NOMO-1 treated with DMSO at 0.1 percent for 48 hours (cell line): ENCODE measurements around the gene ANGEL2.

ENCODE experiments used
- DNase-seq: peaks from one replicate; lab custom pipeline; 2025; ENCODE audit not compliant: unreplicated experiment; lab: John Stamatoyannopoulos, UW

The ANGEL2 gene

GRCh38 chr1:212951947-212952640 lies 63.6 kb downstream of the ANGEL2 start:
- DNase-seq: no peak

- DNase-seq: no peak
These were observed 64.3 kb downstream of the ANGEL2 start for GRCh38 chr1:212951126-212951946.

- DNase-seq: peak; percentile 53
These were observed 65.2 kb downstream of the ANGEL2 start, which contains the start of gene VASH2 for GRCh38 chr1:212950243-212951125. Gene VASH2, plus strand, starts transcription at chr1:212950541. Its CDS starts 1,002 bp downstream, at chr1:212951543.

DNA sequence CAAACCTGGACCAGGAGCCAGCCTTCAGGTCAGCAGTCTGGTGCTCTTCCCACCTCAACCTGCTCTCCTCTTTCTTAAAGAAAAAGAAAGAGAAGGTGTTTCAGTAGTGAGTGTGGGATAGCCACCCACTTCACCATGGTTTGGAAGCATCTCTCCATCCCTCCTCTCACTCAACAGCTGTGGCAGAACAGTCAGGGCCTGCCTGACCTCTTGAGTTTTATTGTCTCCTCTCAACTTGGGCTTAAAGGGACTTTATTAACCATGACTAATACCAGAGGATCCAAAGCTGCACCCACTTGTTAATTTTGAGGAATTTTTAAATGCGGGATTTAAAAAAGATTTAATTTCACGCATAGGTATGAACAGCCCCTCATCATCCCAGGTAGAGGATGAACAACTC lies 65.9 kb downstream of the ANGEL2 start:
- DNase-seq: no peak

DNA sequence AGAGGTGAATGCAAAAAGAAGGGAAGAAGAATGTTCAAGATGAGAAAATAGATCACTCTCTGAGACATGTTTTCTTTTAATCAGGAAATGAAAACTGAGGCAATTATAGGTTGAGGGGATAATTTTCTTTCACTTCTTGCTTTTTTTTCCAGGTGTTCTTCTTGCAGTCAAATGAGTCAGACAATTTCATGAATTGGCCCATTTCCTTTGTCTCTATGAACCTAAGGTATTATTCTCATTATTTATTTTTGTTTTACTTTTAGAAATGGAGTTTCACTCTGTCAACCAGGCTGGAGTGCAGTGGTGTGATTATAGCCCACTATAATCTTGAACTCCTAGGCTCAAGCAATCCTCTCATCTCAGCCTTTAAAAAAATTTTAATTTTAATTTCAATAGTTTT lies 68.8 kb downstream of the ANGEL2 start:
- DNase-seq: no peak

DNA sequence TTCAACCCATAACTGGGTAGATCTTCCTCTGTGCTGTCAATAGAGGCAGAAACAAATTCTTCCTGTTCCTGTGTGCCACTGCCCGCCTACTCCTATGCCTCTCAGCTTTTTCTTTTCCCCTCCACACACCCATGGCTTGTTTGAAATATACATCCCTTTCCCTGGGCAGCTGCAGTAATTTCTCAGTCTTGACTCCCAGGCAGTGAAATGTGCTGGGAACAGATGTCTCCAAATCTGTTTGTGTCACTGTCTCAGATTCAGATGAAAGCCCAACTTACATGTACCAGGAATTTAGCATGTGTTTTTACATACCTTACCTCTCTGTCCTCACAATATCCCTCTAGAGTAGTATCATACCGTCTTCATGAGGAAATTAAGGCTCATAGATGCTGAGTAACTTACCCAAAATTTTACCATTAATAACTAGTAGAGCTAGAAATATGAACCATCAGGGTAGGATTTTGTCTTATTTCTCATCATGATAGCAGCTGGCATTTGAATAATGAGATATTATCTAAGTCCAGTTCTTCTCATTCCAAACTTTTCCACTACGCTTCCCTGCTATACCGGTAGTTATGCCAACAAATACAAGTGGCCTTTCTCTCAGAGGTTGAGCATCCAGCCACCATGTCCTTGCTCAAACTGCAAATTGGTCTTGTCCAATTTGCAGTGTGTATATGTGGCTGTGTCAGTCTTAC lies 70.1 kb downstream of the ANGEL2 start:
- DNase-seq: no peak

- no peak for DNase-seq
These were observed 70.6 kb downstream of the ANGEL2 start for GRCh38 chr1:212945056-212945455.

DNA sequence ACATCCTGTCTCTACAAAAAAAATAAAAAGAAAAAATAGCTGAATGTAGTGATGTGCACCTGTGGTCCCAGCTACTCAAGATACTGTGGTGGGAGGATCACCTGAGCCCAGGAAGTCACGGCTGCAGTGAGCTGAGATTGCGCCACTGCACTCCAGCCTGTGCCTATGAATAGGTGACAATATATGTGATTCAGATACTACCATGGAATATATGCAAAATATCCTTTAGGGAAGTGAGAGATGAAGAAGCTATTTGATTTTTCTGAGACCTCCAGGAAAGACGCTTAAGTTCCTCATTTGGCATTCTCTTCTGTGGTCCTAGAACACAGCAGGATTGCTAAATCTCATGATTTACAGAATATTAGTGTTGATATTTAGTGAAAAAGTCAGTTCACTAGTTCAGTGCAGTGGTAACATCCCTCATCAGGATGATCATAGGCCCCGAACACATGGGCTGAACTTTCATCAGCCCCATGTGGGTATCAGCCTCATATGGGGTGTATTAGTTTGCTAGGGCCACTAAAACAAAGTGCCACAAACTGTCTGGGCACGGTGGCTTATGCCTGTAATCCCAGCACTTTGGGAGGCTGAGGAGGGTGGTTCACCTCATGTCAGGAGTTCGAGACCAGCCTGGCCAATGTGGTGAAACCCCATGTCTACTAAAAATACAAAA lies 71.3 kb downstream of the ANGEL2 start:
- peak; percentile 78 for DNase-seq

DNA sequence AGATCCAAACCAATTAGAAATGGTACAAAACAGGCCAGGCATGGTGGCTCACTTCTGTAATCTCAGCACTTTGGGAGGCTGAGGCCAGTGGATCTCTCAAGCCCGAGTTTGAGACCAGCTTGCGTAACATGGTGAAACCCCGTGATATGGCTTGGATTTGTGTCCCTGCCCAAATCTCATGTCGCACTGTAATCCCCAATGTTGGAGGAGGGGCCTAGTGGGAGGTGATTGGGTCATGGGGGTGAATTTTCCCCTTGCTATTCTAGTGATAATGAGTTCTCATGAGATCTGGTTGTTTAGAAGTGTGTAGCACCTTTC lies 72.3 kb downstream of the ANGEL2 start:
- no peak for DNase-seq

- no peak for DNase-seq
These were observed 72.8 kb downstream of the ANGEL2 start for GRCh38 chr1:212942679-212943392.
